PC-9 (cell line): ENCODE measurements around the gene CRYL1. TPM values are rescaled to one million over a fixed set of nuclear protein-coding genes. Genes with fewer than 3 reads are reported as not detected.

Experiments
- BruUV-seq: library from RNA; stranded (reverse); fragments of 400-500 nt; replicated peaks from 2 replicates; lab custom pipeline; 2021; lab: Mats Ljungman, UMichigan
- CTCF ChIA-PET: fragments of 300-600 bp; sonication (Branson Sonifier 250); formaldehyde crosslinking; loops from one replicate; lab custom pipeline; 2022; ENCODE audit warnings: antibody characterized with exemption; lab: Charles Lee
- POLR2A ChIA-PET: fragments of 300-600 bp; sonication (Branson Sonifier 250); formaldehyde crosslinking; loops from one replicate; lab custom pipeline; 2022; ENCODE audit warnings: antibody characterized with exemption; ENCODE audit not compliant: unreplicated experiment; lab: Charles Lee
- DNase-seq, 2 experiments: peaks; one replicate each; pipeline versions ENCODE4 v3.0.0 to v3.0.0-alpha.2; 2015 to 2022; ENCODE audit warnings: mixed read lengths in 1 of 2
- H2AFZ ChIP-seq: fragments of 200-600 bp; sonication (generic); 2 replicates; pipeline ENCODE4 v1.8.1; 2017; ENCODE audit warnings: antibody characterized with exemption
- H3F3A ChIP-seq: fragments of 200-600 bp; sonication (generic); 2 replicates; pipeline ENCODE4 v1.8.1; 2017; ENCODE audit warnings: antibody characterized with exemption, mild to moderate bottlenecking, low read depth; ENCODE audit not compliant: insufficient read depth
- H3K27ac ChIP-seq: fragments of 200-600 bp; sonication (generic); 2 replicates; pipeline ENCODE4 v1.6.1; 2016; ENCODE audit warnings: mixed run types
- H3K27me3 ChIP-seq: fragments of 200-600 bp; sonication (generic); 2 replicates; pipeline ENCODE4 v1.6.1; 2016; ENCODE audit warnings: low read depth, mixed run types; ENCODE audit not compliant: insufficient read depth
- H3K36me3 ChIP-seq: fragments of 200-600 bp; sonication (generic); 2 replicates; pipeline ENCODE4 v1.6.1; 2016; ENCODE audit warnings: low read depth, mixed run types
- H3K4me1 ChIP-seq: fragments of 200-600 bp; sonication (generic); replicated peaks from 2 replicates; pipeline ENCODE4 v1.6.1; 2016; ENCODE audit warnings: mixed run types; ENCODE audit not compliant: insufficient read depth
- H3K4me2 ChIP-seq: fragments of 200-600 bp; sonication (generic); 2 replicates; pipeline ENCODE4 v1.6.1; 2017; ENCODE audit warnings: mixed run types
- H3K4me3 ChIP-seq: fragments of 200-600 bp; sonication (generic); 2 replicates; pipeline ENCODE4 v1.6.1; 2016; ENCODE audit warnings: mixed run types
- H3K79me2 ChIP-seq: fragments of 200-600 bp; sonication (generic); 2 replicates; pipeline ENCODE4 v1.6.1; 2017; ENCODE audit warnings: low read depth, mixed run types
- H3K9me2 ChIP-seq: fragments of 200-600 bp; sonication (generic); 2 replicates; pipeline ENCODE4 v1.8.1; 2017; ENCODE audit warnings: mild to moderate bottlenecking; ENCODE audit not compliant: insufficient read depth
- H3K9me3 ChIP-seq: fragments of 200-600 bp; sonication (generic); 2 replicates; pipeline ENCODE4 v1.8.1; 2016; ENCODE audit warnings: low read depth; ENCODE audit not compliant: insufficient read depth
- H4K20me1 ChIP-seq: fragments of 200-600 bp; sonication (generic); 2 replicates; pipeline ENCODE4 v1.8.1; 2017; ENCODE audit not compliant: insufficient read depth
- EZH2 ChIP-seq: fragments of 200-600 bp; sonication (generic); IDR thresholded peaks from 2 replicates; pipeline ENCODE4 v1.8.0; 2017; ENCODE audit warnings: antibody characterized with exemption, low read depth
- intact Hi-C: fragments of 100-400 bp; cut with micrococcal nuclease; formaldehyde crosslinking; loops from one replicate; pipeline ENCODE4 v1.10.0; 2022; ENCODE audit not compliant: unreplicated experiment
- total RNA-seq: library from RNA; stranded (reverse); gene quantifications from 2 replicates; pipeline ENCODE4 v1.2.3, GENCODE V29; 2021
- TF ChIP-seq, protein P1 (sequence below): fragments of 200-600 bp; sonication (generic); conservative IDR thresholded peaks from 2 replicates; pipeline ENCODE4 v1.6.1; 2017; ENCODE audit warnings: mixed run types, antibody characterized with exemption, mild to moderate bottlenecking, moderate library complexity

CRYL1 gene
- total RNA-seq, 1 experiment from 2014 or later: 8.7 TPM

DNA sequence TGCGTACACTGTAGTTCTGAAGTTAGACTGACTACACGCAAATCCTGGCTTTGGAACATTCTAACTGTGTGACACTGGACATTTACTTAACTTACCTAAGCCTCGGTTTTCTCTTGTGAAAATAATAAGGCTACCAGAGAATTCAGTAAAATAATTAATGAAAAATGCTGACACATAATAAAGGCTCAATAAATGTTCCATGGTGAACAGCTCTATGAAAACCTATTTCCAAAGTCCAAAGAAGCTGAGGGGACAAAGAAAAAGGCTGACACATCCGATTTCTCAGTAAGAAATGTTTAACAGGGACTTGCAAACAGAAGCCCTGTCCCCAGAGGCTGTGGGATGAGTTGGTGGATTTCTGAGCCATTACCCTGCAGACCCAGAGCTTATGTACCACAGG, 153.8 kb downstream of the CRYL1 start:
- H3K27ac ChIP-seq: peak overlapping the region; percentile 90
- H3K4me1 ChIP-seq: peaks cover 35% of the 10 kb centered on the region
- DNase-seq: no peak
- intact Hi-C loops: loop anchor here (1.0 to 5.0 kb wide), 4 partner anchors 47 to 175 kb away; no protein-coding TSS in a partner anchor
- peak overlapping the region; percentile 52 for H3K4me2 ChIP-seq
- H3K36me3 ChIP-seq: no peaks in the 10 kb centered on the region
- H3K4me3 ChIP-seq: no peak overlapping the region
- H4K20me1 ChIP-seq: no peaks in the 10 kb centered on the region
- H2AFZ ChIP-seq: no peak overlapping the region
- CTCF ChIA-PET: no interaction called here
- H3K9me2 ChIP-seq: no peaks in the 10 kb centered on the region
- H3K9me3 ChIP-seq: peaks cover 16% of the 10 kb centered on the region; the same call in 1 of the 2 replicates
- no peak for TF ChIP-seq EZH2
- TF ChIP-seq, protein P1, sequence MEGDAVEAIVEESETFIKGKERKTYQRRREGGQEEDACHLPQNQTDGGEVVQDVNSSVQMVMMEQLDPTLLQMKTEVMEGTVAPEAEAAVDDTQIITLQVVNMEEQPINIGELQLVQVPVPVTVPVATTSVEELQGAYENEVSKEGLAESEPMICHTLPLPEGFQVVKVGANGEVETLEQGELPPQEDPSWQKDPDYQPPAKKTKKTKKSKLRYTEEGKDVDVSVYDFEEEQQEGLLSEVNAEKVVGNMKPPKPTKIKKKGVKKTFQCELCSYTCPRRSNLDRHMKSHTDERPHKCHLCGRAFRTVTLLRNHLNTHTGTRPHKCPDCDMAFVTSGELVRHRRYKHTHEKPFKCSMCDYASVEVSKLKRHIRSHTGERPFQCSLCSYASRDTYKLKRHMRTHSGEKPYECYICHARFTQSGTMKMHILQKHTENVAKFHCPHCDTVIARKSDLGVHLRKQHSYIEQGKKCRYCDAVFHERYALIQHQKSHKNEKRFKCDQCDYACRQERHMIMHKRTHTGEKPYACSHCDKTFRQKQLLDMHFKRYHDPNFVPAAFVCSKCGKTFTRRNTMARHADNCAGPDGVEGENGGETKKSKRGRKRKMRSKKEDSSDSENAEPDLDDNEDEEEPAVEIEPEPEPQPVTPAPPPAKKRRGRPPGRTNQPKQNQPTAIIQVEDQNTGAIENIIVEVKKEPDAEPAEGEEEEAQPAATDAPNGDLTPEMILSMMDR: no peak
- H3K79me2 ChIP-seq: no peaks in the 10 kb centered on the region
- BruUV-seq: no TSS peak
- POLR2A ChIA-PET: no interaction called here
- no peaks in the 10 kb centered on the region for H3K27me3 ChIP-seq
- peaks cover 33% of the 10 kb centered on the region for H3F3A ChIP-seq

- no peaks in the 10 kb centered on the region for H3K36me3 ChIP-seq
- CTCF ChIA-PET: interaction anchor here (0.5 to 0.7 kb wide), 2 partner anchors 111 to 121 kb away, joined by 5 to 19 read pairs; no protein-coding TSS in a partner anchor
- peaks cover 33% of the 10 kb centered on the region for H3F3A ChIP-seq
- peaks cover 16% of the 10 kb centered on the region; the same call in 1 of the 2 replicates for H3K9me3 ChIP-seq
- peak overlapping the region; percentile 90 for H3K27ac ChIP-seq
- no peaks in the 10 kb centered on the region for H3K79me2 ChIP-seq
- POLR2A ChIA-PET: interaction anchor here (0.5 to 0.7 kb wide), 2 partner anchors 49 to 180 kb away, joined by 4 to 10 read pairs; no protein-coding TSS in a partner anchor
- peak overlapping the region; percentile 69 for H3K4me2 ChIP-seq
- intact Hi-C loops: loop anchor here (1.0 to 5.0 kb wide), 4 partner anchors 48 to 174 kb away; no protein-coding TSS in a partner anchor
- no peak overlapping the region; the same call in 1 of the 2 replicates for H3K4me3 ChIP-seq
- H2AFZ ChIP-seq: no peak overlapping the region
- no peaks in the 10 kb centered on the region for H3K9me2 ChIP-seq
- peaks cover 35% of the 10 kb centered on the region for H3K4me1 ChIP-seq
- no peaks in the 10 kb centered on the region for H3K27me3 ChIP-seq
- H4K20me1 ChIP-seq: no peaks in the 10 kb centered on the region
- TF ChIP-seq, protein P1: no peak
- BruUV-seq: no TSS peak
- peak; percentile 75 to 99 for DNase-seq
Observed at GRCh38 chr13:20370815-20371421, 154.7 kb downstream of the CRYL1 start.

GRCh38 chr13:20369886-20370361, 155.7 kb downstream of the CRYL1 start:
- Histone ChIP-seq H4K20me1 (no peaks in the 10 kb centered on the region), H3K4me1 (peaks cover 35% of the 10 kb centered on the region), H3K9me2 (no peaks in the 10 kb centered on the region), H3K27ac (peak overlapping the region; percentile 90), H3K27me3 (no peaks in the 10 kb centered on the region), H3K9me3 (peaks cover 16% of the 10 kb centered on the region; the same call in 1 of the 2 replicates), H3F3A (peaks cover 33% of the 10 kb centered on the region), H3K79me2 (no peaks in the 10 kb centered on the region), H3K36me3 (no peaks in the 10 kb centered on the region), H3K4me2 (peak overlapping the region; percentile 69), H3K4me3 (no peak overlapping the region; the same call in 1 of the 2 replicates), H2AFZ (no peak overlapping the region)
- intact Hi-C loops: loop anchor here (5.0 kb wide), 2 partner anchors 48 to 117 kb away; no protein-coding TSS in a partner anchor
- no peak for TF ChIP-seq EZH2
- TF ChIP-seq, protein P1: no peak
- ChIA-PET CTCF (no interaction called here), POLR2A (no interaction called here)
- no TSS peak for BruUV-seq
- peak in 1 of 2 experiments; percentile 38 for DNase-seq
